SHP77 treated with DMSO at 0.1 percent for 48 hours (cell line): ENCODE results near the gene PAX2.
"Not testable (repeated sequence)": the region's sequence is repeated elsewhere in the genome, so short reads cannot be mapped to it uniquely, and the experiment has no call there.

Source experiments
- DNase-seq: peaks from one replicate; lab custom pipeline; 2025; lab: John Stamatoyannopoulos, UW

Gene PAX2

DNA sequence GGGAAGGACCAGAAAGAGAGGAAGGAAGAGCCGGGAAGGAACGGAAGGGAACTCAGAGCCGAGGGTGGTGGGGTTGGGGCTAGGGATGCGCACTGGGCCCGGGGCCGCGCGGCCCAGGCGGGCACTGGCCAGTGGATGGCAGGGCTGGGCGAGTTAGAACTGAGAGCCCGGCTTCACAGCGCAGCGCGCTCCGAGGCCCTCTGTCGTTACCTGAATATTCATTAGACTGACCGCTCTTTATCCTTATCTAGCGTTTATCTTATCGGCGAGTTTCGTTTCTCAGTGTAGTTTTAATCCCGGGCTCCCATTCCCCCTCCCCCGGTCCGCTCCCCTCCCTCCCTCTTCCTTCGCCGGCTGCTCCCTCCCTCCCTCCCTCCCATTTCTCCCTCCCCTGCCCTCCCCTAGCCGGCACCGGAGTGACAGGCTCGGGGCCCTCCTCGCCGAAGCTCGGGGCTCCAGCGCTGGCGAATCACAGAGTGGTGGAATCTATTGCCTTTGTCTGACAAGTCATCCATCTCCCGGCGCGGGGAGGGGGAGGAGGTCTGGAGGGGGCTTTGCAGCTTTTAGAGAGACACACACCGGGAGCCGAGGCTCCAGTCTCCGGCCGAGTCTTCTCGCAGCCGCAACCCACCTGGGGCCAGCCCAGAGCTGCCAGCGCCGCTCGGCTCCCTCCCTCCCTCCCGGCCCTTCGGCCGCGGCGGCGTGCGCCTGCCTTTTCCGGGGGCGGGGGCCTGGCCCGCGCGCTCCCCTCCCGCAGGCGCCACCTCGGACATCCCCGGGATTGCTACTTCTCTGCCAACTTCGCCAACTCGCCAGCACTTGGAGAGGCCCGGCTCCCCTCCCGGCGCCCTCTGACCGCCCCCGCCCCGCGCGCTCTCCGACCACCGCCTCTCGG, at the start of gene PAX2:
Gene PAX2, plus strand, starts transcription at position 596 of the 895 bp plus-strand sequence. CDS start 679 bp downstream, outside the sequence.
- no peak for DNase-seq

DNA sequence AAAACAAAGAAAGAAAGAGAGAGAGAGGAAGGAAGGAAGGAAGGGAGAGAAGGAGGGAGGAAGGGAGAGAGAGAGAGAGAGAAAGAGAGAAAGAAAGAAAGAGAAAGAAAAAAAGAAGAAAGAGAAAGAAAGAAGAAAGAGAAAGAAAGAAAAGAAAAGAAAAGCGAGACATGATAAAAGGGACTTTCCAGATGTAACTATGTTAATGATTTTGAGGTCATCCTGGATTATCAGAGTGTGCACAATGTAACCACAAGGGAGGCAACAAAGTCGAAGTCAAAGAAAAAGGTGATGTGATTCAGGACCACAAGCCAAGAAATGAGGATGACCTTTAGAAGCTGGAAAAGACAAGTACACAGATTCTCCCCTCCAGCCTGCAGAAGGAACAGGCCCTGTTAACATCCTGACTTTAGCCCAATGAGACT, 48.9 kb upstream of the PAX2 start:
- DNase-seq: no peak

DNA sequence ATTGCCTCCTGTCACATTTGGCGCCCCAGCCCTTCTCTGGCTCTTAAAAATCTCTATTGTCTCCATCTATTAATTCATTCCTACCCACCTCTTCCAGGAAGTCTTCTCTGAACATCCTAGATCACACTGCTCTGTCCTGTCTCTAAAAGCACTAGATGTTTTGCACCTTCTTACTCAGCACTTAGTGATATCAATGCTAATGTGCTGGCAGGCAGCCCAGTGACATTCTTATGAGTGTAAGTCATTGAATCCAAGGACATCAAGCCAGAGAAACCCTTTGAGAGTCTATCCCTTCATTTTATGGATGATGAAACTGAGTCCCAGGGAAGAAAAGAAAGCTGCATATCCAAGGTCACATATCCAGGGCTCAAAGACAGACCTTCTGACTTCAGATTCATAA, 48.3 kb upstream of the PAX2 start:
- DNase-seq: no peak

DNA sequence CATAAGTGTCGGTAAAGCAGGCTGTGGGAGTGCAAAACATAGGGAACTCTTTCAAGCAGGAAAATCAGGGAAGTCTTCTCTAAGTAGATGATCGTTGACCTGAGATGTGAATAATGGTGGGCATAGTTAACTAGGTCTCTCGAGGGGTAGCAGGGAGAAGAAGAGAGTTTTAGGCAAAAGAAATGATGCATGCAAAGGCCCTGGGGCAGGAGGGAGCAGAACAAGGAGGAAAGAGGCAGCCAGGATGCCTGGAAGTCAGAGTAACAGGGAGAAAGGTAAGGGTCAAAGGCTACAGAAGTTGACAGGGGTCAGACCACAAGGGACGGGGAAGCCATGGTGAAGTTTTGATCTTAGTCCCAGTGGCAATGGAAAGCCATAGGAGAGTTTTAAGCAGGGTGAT, 47.8 kb upstream of the PAX2 start:
- DNase-seq: no peak

DNA sequence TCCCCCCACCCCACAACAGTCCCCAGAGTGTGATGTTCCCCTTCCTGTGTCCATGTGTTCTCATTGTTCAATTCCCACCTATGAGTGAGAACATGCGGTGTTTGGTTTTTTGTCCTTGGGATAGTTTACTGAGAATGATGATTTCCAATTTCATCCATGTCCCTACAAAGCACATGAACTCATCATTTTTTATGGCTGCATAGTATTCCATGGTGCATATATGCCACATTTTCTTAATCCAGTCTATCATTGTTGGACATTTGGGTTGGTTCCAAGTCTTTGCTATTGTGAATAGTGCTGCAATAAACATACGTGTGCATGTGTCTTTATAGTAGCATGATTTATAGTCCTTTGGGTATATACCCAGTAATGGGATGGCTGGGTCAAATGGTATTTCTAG, 43.7 kb upstream of the PAX2 start:
- not testable (repeated sequence) for DNase-seq

DNA sequence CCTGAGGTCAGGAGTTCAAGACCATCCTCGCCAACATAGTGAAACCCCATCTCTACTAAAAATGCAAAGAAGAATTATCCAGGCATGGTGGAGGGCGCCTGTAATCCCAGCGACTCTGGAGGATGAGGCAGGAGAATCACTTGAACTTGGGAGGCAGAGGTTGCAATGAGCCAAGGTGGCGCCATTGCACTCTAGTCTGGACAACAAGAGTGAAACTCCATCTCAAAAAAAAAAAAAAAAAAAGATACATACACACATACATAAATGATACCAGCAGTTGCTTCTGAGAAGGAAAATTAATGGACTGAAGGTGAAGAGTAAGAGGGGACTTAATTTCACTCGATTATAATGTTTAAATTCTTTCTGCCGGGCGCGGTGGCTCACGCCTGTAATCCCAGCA, 40.2 kb upstream of the PAX2 start:
- no peak for DNase-seq

DNA sequence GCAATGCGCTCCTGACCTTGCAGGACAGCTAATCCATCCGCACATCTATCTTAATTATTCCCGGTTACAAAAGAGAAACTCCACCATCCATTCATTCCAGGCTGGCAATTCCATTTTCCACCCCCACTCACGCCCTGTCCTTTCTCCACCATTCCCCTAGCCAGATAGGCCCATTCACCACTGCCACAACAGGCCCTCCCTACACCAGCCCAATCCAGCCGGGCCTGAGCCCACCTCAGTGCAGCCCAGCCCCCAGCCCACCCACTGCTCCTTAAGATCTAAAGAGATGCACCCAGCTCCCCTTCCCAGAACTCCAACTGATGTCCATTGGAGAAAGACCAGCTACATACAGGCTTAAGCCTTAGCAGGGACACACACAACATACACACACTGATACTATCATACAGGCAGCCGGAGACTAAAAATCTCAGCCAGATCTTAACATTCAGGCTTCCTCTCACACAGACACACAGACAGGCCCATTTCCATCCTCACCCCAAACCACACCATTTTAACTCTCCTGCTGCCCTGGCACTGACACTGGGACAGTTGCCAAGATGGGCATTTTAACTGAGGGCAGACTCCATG, 38.0 kb upstream of the PAX2 start:
- no peak for DNase-seq

DNA sequence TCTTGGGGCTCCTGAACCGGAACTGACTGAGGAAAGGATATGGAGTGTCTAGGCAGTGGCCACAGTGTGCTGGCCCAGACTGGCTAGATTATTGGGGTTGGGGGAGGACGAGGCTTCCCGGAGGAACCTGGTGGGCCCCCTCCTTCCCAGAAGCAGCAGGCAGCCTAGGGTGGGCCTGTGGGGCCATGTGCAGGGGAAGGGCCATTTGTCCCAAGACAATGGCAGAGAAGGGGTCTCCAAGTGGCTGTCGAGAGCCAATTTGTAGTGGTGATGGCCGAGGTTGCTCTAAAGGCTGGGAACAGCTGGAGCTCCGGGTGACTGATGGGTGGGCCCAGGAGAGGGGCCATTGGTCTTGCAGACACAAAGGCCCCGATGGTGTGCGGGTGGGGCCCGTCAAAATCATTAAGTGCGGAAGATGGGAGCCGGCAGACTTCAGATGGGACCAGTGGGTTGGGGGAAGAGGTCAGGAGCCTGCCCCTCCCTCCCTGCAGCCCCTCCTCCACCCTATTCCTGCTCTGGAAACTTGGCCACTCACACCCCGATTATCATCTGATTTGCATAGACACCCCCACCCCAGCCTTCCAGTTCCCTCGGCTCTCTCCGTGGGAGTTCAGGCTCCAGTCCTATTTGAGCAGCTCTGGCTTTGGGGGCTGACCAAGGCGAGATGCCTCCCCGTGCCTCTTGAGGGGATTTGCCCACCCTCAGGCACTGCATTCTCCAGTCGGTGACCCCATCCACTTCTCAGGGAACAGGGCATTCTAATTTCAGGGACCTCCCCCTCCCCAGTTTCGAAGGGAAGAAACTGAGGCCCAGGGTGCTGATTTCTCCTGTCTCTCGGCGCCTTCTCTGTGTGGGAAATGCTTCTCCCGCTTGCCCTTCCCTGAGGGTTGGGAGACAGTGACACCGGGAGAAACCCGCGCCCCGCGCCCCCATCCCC, 36.0 kb upstream of the PAX2 start:
- no peak for DNase-seq

DNA sequence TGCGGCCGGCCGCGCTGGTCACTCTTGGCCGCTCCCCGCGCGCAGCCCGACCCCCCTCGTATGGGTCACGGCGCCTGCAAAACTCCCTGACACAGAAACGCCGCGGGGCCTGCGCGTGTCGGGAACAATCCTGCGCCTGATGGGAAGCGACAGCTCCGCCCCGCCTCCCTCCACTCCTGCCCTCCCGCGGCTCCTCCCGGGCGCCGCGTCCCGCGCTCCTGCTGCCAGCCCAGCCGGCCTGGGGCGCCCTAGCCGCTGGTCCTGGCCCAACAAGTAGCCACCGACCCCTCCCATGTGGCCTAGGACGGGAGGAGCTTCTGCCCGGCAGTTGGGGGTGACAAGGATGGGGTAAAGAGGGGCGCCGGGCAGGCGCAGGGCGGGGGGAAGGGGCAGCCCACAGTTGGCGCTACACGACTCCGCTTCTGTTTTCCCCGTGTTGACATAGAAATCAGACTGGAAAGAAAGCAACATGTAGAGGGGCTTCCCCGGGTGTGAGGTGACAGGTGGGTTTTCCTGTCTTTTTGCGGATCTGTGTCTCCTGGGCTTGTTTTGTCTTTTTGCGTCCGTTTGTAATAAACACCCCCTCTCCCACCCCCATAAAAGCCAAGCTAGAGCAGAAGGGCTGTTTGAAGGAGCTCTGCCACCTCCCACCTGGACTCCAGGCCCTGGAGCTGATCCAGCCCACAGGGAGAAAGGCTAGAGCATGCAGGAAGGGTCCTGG, 35.1 kb upstream of the PAX2 start:
- no peak for DNase-seq

DNA sequence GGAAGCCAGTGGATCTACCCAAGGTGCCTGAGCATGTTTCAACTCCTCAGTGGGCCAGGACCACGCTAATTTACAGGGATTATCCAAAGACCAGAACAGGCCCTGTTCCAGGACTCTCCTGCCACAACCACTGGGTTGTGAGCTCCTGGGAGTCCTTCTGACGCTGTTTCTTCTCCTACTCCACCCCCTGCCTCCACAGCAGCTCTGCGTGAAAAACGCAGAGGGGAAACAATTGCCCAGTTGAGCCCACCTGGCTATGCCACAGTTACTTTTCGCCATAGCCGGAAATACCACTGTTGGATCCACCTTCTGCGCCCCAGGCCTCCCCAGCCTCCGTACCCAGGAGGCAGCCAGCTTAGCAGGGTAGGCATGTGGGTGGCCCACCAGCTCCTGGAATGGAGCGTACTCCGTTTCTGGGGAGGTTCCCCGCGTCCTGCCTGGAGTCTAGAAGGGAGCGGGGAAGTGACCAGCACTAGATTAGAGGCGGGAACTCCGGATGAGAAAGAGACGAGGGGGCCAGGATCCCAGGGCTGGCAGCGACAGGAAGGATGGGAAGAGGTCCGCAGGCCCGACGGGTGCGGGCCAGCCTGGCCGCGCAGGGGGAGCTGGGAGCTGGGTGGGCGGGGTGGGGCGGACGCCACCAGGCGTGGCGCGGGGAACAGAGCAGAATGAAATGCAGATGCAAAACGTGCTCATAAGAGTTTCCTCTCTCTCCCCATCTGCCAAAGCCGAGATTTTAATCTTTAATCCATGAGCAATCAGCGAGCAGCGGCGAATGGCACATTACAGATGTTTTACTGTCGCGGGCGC, 32.1 kb upstream of the PAX2 start:
- no peak for DNase-seq

DNA sequence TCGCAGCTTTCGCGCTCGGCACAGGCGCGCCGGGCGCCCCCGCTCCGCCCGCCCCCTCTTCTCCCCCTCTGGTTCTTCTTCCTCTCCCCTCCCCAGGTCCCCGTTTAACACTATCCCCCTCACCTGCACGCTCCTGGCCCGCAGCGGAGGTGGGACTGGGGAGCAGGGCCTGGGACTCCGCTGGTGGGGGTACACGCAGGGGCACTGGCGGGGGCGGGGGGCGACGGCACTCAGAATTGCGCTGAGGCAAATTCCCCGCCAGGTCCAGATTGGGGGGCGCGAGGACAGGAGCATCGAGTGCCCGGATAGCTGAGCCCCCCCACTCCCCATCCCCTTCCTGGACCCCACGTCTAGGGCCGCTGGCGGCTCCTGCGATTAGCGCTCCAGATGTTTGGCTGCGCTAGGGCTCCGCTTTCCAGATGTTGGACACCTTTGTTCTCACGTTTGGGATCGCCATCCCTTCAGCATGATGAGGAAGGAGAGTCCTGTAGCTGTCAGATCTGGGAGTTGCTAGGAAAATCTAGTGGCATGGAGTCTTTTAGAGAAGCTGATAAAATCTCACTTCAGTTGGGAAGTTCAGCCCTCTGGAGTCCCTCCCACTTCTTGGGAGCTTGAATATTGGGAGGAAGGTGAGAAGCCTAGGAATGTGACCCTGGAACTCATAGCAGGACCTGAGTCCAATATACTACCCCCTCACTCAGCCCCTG, 31.4 kb upstream of the PAX2 start:
- DNase-seq: no peak

DNA sequence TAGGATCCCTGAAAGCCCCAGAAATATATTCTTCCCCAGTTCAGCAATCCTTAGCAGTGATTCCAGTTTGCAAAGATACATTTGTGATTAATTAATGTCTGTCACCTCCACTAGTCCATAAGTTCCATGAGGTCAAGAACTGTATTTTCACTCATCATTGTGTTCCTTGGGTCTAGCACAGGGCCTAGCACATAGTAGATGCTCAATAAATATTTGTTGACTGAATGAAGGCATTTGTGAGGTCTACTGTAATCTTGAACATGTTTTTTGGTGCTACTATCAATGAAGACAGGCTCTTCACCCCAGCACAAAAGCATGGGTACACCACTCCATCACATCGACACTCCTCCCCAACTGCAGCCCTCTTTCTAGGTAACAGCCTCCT, 30.8 kb upstream of the PAX2 start:
- DNase-seq: no peak

DNA sequence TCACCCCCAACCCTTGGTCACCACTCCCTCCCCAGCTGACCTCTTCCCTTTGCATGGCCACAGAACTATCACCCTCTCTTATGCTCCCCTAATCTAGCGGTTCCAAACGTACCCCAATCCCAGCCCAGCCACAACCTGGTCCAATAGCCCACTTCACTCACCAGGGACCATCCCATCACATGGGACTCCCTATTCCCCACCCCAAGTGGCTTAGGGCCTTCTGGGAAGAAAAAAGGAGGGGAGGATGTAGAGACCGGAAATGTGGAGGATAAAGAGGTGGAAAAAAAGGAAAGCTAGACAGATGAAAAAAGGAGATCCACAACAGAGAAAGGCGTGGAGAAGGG, 30.3 kb upstream of the PAX2 start:
- no peak for DNase-seq

DNA sequence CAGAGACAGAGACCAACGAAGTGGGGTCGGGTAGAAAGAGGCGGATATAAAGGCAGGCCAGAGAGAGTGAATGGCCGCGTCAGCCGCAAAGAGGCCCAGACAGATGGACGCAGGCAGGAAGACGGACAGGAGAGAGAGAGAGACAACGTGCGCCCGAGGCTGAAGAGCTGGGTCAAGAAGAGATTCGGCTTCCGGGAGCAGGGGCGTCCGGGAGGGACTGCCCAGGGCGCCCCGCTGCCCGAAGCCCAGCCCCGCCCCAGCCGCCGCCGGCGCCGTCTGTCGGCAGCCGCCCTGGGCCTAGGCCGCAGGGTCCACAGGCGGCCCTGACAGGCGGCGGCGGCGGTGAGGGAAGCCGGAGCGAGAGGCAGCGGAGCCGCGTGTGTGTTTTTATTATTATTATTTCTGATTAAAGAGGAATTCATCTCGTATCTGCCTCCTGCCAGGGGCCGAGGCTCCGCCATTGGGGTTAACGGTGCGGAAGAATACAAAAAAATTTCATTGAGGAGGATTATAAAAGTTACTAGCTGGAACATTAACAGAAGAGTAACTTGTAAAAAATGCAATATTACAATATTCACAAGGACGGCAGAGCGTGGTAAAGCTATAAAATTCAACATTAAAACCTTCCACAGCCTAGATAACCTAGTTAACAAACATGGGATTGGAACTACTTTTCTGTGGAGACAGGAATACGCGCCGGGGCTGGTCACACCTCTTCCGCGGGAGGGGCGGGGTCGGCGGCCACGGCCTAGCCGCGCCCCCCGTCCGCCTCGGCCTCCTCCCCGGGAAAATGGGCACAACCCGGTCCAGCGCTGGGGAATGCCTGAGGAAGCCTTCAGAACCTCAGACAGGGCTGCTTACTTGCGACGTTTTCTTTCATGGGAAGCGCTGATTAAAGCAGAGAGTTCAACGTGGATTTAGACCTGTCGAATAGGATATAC, 29.7 kb upstream of the PAX2 start:
- no peak for DNase-seq

DNA sequence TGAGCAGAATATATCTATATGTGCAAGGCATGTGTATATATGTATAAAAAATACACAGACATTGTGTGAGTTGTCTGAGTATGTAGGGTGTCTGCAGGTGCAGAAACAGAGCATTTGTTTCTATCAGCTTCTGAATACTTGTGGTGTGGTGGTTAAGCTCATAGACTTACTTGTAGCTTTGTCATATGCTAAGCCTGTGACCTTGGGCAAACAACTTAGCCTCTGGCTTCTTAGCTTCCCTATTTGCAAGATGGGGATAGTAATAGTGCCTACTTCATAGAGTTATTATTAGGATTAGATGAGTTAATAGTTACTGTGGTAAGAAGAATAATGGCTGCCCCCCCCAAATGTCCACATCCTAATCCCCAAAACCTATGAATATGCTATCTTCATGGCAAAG, 28.2 kb upstream of the PAX2 start:
- no peak for DNase-seq

DNA sequence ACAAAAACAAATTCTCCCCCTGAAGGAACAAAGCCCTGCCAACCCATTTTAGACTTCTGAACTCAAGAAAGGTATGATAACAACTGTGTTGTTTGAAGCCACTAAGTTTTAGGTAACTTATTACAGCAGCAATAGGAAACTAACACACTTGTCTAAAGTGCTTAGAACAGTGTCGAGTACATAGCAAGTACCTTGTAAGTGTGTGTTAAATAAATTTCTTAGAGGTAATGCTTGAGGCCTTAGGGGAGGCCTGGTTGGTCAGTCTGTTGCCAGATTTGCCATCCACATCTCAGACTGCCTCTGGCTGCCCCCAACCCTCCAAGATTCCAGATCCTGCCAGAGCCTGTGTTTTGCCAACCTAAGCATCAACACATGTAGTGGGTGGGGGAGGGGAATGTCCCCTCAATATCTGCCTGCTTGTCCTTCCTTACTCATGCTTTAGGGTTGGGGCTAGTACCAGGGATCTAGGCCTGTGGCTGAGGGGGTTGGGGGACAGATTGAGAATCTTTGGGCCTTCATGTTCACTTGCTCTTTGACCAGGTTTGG, 27.1 kb upstream of the PAX2 start:
- DNase-seq: no peak

DNA sequence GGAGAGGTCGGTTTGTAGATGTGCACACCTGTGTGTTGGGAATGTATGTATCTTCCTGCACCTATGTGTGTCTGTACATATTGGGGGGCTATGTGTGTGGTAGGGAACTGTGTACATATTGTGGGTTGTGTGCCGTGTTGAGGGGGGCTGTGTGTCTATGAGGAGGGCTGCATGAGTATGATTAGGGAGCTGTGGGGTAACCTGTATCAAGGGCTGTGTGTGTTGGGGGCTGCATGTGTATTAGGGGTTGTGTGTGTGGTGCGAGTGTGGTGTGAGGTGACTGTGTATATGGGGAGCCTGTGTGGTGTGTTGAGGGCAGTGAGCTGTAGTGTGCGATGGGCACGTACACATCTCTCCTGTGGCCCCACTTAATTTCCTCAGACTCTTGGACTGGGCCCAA, 22.2 kb upstream of the PAX2 start:
- DNase-seq: no peak

DNA sequence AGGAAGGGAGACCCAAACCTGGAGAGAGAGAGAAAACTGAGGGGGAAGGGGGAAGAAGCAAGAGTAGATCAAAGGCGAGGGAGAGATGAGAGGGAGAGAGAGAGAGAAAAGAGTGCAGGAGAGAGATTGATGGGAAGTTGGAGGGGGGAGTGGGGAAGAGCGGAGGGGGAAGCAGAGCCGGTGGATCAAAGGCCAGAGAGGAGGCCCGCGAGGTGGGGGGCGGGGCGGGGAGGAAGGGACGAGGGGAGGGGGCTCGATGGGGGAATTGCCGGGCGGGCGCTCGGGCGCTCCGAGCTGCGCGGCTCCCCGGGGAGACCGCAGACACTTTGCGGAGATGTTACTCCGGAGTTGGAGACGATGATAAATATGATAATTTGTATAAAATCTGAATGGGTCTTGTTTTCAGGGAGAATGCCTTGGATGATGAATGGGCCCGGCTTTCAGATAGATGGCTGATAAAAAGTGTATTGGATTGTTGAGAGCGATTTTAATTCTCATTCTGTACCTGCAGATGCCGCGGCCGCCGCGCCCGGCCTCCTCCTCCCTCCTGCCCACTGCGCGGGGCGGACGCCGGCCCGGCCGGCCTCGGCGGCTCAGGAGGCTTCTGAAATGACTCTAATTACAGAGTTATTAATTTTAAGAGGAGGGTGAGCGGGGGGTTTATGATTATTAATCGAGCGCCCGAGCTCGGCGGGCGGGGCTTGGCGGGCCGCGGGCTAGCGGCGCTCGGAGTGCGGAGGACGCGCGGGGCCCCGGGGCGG, 21.4 kb upstream of the PAX2 start:
- DNase-seq: no peak
